Activated naive CD8-positive, alpha-beta T cell (primary cell): ENCODE measurements around the gene ADCK2.
A peak's percentile ranks its signal among the peaks of the same experiment; 100 is the strongest.
"Not testable (repeated sequence)": the region's sequence is repeated elsewhere in the genome, so short reads cannot be mapped to it uniquely, and the experiment has no call there.

Experiments
- H3K27ac Mint-ChIP-seq: one replicate; pipeline ENCODE4 v1.8.0; 2021; ENCODE audit warnings: mixed read lengths
- H3K27me3 Mint-ChIP-seq: one replicate; pipeline ENCODE4 v1.8.0; 2021; ENCODE audit warnings: mixed read lengths
- H3K36me3 Mint-ChIP-seq: one replicate; pipeline ENCODE4 v1.8.0; 2021; ENCODE audit warnings: mixed read lengths
- H3K4me1 Mint-ChIP-seq: one replicate; pipeline ENCODE4 v1.8.0; 2021; ENCODE audit warnings: low read depth, mixed read lengths
- H3K4me3 Mint-ChIP-seq: one replicate; pipeline ENCODE4 v1.8.0; 2021; ENCODE audit warnings: mild to moderate bottlenecking, mixed read lengths
- H3K9me3 Mint-ChIP-seq: one replicate; pipeline ENCODE4 v1.8.0; 2021; ENCODE audit warnings: low read depth, mixed read lengths

ADCK2 gene

GRCh38 chr7:140640727-140641523 is 31.8 kb upstream of the ADCK2 start, which contains the start of gene DENND2A:
TSS of gene DENND2A (minus strand) at chr7:140640813. CDS start at chr7:140602397, 38,416 bp downstream.
- Mint-ChIP-seq H3K36me3 (no peaks in the 10 kb centered on the region), H3K27me3 (peaks cover 34% of the 10 kb centered on the region), H3K4me3 (peak within 1 kb of the TSS; percentile 90), H3K9me3 (no peaks in the 10 kb centered on the region), H3K4me1 (peaks cover 16% of the 10 kb centered on the region), H3K27ac (no peak within 1 kb of the TSS)

- Mint-ChIP-seq H3K27ac (no peak overlapping the region), H3K4me3 (peak overlapping the region; percentile 33), H3K36me3 (no peaks in the 10 kb centered on the region), H3K9me3 (no peaks in the 10 kb centered on the region), H3K27me3 (peaks cover 31% of the 10 kb centered on the region), H3K4me1 (peaks cover 16% of the 10 kb centered on the region)
Observed at GRCh38 chr7:140641524-140642195, 31.1 kb upstream of the ADCK2 start.

GRCh38 chr7:140643416-140643815 is 29.3 kb upstream of the ADCK2 start:
- H3K27ac Mint-ChIP-seq = no peak overlapping the region

DNA sequence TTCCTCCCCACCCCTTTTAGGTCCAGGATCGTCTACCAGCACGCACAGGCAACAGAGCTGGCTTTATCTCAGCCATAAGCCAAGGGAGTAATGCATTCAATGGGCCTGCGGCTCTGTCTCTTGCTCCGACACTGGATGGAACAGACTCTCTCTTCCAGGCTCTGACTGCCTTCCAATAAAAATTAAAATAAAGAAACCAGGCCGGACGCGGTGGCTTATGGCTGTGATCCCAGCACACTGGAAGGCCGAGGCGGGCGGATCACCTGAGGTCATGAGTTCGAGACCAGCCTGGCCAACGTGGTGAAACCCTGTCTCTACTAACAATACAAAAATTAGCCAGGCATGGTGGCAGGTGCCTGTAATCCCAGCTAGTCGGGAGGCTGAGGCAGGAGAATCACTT is 28.0 kb upstream of the ADCK2 start:
- not testable (repeated sequence) for H3K36me3 Mint-ChIP-seq, H3K9me3 Mint-ChIP-seq, H3K27ac Mint-ChIP-seq, H3K4me3 Mint-ChIP-seq
- peaks cover 14% of the 10 kb centered on the region for H3K27me3 Mint-ChIP-seq
- peaks cover 15% of the 10 kb centered on the region for H3K4me1 Mint-ChIP-seq

More at GRCh38 chr7:140643416-140643815, 29.3 kb upstream of the ADCK2 start:
- Mint-ChIP-seq H3K36me3 (no peaks in the 10 kb centered on the region), H3K4me3 (no peak overlapping the region), H3K27me3 (peaks cover 22% of the 10 kb centered on the region), H3K4me1 (peaks cover 20% of the 10 kb centered on the region), H3K9me3 (no peaks in the 10 kb centered on the region)

- Mint-ChIP-seq H3K4me3 (no peak overlapping the region), H3K27me3 (peaks cover 12% of the 10 kb centered on the region), H3K9me3 (no peaks in the 10 kb centered on the region), H3K36me3 (no peaks in the 10 kb centered on the region), H3K4me1 (peaks cover 12% of the 10 kb centered on the region), H3K27ac (no peak overlapping the region)
Observed at GRCh38 chr7:140645166-140645900, 27.4 kb upstream of the ADCK2 start.

- Mint-ChIP-seq H3K27me3 (peaks cover 3% of the 10 kb centered on the region), H3K4me3 (no peak overlapping the region), H3K9me3 (no peaks in the 10 kb centered on the region), H3K4me1 (peaks cover 4% of the 10 kb centered on the region), H3K27ac (no peak overlapping the region), H3K36me3 (no peaks in the 10 kb centered on the region)
Observed at GRCh38 chr7:140646931-140647647, 25.7 kb upstream of the ADCK2 start.

GRCh38 chr7:140649556-140650205 is 23.1 kb upstream of the ADCK2 start:
- no peak overlapping the region for H3K27ac Mint-ChIP-seq
- no peaks in the 10 kb centered on the region for H3K9me3 Mint-ChIP-seq
- no peaks in the 10 kb centered on the region for H3K36me3 Mint-ChIP-seq
- H3K4me1 Mint-ChIP-seq = peaks cover 6% of the 10 kb centered on the region
- no peaks in the 10 kb centered on the region for H3K27me3 Mint-ChIP-seq
- H3K4me3 Mint-ChIP-seq = no peak overlapping the region

GRCh38 chr7:140650367-140650766 is 22.4 kb upstream of the ADCK2 start:
- Mint-ChIP-seq H3K27ac (no peak overlapping the region), H3K4me3 (no peak overlapping the region), H3K9me3 (no peaks in the 10 kb centered on the region), H3K4me1 (peaks cover 6% of the 10 kb centered on the region), H3K27me3 (no peaks in the 10 kb centered on the region), H3K36me3 (no peaks in the 10 kb centered on the region)

DNA sequence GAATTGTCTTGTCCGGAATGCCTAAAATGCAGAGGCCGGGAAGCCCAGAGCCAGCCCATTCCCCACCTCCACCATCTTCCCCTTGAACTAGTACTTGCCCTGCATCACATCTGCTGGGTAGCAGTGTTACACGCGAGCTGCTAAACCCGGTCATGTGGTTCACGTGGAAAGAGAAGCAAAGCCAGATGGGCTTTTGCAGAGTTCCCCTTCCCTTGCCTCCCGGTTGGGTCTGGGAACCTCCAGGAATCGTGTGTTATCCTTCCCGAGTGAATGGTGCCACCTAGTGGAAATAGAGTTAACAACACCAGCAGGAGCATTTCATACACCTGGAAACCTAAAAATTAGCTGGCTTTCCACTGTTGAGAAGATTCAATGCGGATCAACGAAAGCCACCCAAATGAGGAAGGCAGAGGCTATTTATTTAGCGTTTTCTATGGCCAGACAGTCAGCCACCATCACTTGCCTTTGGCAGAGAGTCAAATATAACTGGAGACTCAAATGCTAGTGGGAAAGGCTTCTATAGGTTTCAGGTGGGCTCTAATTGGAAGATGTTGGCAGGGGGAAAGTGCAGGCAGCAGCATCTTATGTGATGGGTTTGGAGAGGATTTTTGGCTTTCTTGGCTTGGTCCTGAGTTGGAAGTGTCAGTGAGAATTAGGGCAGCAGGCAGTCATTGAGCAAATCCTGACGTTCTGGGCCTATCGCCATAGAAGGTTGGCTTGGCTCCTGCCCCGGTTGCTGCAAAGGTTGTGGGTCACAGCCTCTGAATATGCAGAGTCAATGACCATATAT is 19.2 kb upstream of the ADCK2 start:
- Mint-ChIP-seq H3K4me3 (no peak overlapping the region), H3K27ac (no peak overlapping the region), H3K27me3 (no peaks in the 10 kb centered on the region), H3K4me1 (peaks cover 19% of the 10 kb centered on the region), H3K36me3 (no peaks in the 10 kb centered on the region), H3K9me3 (no peaks in the 10 kb centered on the region)

GRCh38 chr7:140654109-140654387 is 18.7 kb upstream of the ADCK2 start:
- Mint-ChIP-seq H3K27me3 (no peaks in the 10 kb centered on the region), H3K4me1 (peaks cover 19% of the 10 kb centered on the region), H3K4me3 (no peak overlapping the region), H3K36me3 (no peaks in the 10 kb centered on the region), H3K27ac (no peak overlapping the region), H3K9me3 (no peaks in the 10 kb centered on the region)

- H3K4me1 Mint-ChIP-seq = peaks cover 19% of the 10 kb centered on the region
- H3K36me3 Mint-ChIP-seq = no peaks in the 10 kb centered on the region
- no peaks in the 10 kb centered on the region for H3K27me3 Mint-ChIP-seq
- no peak overlapping the region for H3K4me3 Mint-ChIP-seq
- no peak overlapping the region for H3K27ac Mint-ChIP-seq
- no peaks in the 10 kb centered on the region for H3K9me3 Mint-ChIP-seq
Observed at GRCh38 chr7:140654661-140655060, 18.1 kb upstream of the ADCK2 start.

DNA sequence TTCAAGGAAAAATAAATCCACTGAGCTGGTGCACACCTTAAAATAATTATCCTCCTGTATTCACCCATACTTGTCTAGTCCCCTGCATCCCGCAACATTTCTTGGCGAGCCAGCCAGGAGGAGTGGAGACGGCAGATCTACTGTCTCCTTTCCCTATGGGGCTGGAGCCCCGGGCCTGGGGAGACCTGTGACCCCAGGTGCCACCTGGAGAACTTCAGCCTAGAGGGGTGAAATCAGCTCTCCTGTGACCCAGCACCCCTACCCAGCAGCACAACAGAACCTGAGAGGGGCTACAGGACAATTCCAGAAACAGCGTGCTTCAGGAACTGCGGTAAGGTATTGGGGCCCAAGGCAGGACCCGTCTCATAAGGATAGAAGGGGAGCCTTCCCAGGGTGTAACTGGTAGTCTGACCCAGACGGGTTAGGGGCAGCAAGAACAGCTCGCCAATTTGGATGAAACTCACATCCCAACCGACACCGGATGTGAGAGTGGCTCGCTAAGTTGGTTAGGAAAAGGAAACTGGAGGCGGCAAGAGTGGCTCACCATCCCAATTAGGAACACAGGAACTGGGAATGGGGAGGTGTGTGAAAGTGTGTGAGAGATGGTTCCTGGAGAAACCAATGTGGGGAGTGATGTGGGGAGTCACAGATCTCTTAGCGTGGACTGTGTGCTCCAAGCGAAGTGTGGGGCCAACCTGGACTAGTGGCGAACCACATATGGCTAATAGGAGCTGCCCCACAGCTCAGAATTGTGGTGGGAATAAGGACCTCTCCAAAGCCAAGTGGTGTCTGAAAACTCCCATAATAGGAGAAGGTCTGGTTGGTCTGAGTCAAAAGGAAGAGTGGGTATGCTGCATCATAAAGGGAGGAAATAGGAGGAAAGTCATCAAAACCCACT is 17.0 kb upstream of the ADCK2 start:
- Mint-ChIP-seq H3K27ac (peak overlapping the region; percentile 1), H3K36me3 (no peaks in the 10 kb centered on the region), H3K27me3 (no peaks in the 10 kb centered on the region), H3K4me1 (peaks cover 19% of the 10 kb centered on the region), H3K9me3 (no peaks in the 10 kb centered on the region), H3K4me3 (peak overlapping the region; percentile 80)
